NCI-H187 treated with DMSO at 0.1 percent for 48 hours (cell line): ENCODE results near the gene HAGHL.

Experiments used
- DNase-seq: peaks from one replicate; lab custom pipeline; 2025; lab: John Stamatoyannopoulos, UW

HAGHL gene

GRCh38 chr16:721765-722540, 5.0 kb upstream of the HAGHL start:
- no peak for DNase-seq

GRCh38 chr16:722835-723633, 3.9 kb upstream of the HAGHL start:
- DNase-seq: no peak

DNA sequence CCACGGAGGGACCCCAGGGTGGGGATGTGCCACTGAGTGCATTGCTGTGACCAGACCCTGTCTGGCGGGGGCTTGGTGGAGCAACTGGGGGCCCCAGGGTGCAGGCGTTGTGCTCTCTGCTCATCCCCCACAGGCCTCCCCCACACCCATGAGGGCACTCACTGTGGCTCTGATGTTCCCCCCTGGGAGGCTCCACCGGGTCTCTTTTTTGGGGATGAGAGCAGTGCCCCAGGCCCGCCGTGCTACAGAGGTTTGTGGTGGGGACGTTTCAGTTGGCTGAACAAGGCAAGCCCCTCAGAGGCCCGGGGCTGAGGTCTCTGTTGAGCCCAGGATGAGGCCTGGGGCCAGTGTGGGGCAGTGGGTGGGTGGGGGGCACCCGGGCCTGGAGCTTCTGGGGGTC, 3.2 kb upstream of the HAGHL start:
- DNase-seq: no peak

- DNase-seq: no peak
These were observed 2.5 kb upstream of the HAGHL start for GRCh38 chr16:724188-725040.

DNA sequence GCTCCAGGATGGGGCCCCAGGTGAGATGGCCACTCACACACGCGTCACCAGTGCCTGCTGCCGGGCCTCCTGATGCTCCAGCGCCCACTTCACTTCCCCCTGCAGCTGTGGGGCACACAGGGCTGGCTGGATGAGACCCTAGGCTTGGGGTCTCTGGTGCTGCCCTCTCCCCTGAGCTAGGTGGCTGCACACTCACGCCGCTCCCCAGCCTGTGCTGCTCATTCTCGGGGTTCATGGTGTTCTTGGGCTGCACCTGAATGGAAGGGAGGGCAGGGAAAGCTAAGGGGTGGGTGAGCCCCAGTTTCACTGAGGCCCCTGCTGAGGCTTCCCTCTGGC, 1.9 kb upstream of the HAGHL start:
- no peak for DNase-seq

DNA sequence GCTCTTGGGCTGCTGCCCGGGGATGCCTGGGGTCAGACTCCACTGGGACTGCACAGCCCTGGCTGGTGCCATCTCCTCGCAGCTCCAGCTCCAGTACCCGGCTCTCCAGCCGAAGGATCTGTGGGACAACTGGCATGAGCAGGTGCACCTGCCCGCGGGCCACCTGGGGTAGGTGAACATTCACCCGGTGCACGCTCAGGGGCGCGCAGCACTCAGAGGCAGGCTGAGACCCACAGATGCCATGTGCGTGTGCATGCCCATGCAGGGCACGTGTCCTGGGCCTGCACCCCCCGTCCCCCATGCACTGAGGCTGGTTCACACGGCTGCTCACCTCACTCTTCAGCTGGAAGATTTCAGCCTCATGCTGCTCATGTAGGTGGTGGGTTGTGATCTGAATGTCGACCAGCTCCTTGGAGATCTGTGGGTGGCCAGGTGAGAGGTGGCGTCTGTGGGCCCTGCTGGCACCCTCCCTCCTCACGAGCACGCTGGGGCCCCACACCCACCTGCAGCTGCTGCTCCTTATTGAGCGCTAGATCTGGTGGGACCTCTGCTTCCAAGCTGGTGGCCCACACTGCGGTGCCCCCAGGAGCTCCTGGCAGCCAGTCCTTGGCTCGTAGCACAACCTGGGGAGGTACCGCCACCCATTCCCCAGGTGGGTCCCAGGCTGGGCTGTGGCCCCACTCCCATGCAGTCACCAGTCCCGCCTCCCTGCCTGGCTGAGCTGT, 1.3 kb upstream of the HAGHL start:
- DNase-seq: no peak

DNA sequence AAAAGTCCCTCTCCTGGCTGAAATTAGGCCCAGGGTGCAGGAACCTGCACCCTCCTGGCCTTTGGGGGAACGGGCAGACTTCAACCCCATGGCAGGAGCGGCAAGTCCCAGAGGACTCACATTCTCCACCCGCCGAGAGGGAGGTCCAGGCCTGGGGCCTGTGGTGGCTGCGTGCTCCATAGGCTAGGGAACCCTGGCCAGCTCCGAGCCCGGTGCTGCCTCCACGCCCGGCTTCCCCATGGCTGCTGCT, 793 bp upstream of the HAGHL start:
- DNase-seq: no peak

- DNase-seq: no peak
These were observed 528 bp downstream of the HAGHL start for GRCh38 chr16:727291-727977.

DNA sequence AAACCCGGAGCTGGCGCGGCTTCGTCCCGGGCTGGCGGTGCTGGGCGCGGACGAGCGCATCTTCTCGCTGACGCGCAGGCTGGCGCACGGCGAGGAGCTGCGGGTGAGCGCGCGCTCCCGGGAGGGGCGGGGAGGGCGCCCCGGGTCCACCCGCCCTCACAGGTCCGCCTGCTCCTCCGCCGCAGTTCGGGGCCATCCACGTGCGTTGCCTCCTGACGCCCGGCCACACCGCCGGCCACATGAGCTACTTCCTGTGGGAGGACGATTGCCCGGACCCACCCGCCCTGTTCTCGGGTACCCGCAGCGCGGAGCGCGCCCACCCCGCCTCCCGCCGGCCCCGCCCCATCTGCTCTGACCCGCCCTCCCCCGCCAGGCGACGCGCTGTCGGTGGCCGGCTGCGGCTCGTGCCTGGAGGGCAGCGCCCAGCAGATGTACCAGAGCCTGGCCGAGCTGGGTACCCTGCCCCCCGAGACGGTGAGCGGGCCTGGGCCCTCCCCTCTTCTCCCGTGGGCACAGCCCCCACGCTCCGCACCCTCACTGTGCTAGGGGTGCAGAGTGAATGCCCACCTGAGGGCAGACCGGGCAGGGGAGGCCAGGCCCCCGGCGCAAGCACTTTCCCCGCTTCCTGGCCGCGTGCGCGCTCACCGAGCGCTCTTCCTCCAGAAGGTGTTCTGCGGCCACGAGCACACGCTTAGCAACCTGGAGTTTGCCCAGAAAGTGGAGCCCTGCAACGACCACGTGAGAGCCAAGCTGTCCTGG, 1.4 kb downstream of the HAGHL start:
- DNase-seq: no peak

- no peak for DNase-seq
These were observed 2.2 kb downstream of the HAGHL start for GRCh38 chr16:728890-729744.

DNA sequence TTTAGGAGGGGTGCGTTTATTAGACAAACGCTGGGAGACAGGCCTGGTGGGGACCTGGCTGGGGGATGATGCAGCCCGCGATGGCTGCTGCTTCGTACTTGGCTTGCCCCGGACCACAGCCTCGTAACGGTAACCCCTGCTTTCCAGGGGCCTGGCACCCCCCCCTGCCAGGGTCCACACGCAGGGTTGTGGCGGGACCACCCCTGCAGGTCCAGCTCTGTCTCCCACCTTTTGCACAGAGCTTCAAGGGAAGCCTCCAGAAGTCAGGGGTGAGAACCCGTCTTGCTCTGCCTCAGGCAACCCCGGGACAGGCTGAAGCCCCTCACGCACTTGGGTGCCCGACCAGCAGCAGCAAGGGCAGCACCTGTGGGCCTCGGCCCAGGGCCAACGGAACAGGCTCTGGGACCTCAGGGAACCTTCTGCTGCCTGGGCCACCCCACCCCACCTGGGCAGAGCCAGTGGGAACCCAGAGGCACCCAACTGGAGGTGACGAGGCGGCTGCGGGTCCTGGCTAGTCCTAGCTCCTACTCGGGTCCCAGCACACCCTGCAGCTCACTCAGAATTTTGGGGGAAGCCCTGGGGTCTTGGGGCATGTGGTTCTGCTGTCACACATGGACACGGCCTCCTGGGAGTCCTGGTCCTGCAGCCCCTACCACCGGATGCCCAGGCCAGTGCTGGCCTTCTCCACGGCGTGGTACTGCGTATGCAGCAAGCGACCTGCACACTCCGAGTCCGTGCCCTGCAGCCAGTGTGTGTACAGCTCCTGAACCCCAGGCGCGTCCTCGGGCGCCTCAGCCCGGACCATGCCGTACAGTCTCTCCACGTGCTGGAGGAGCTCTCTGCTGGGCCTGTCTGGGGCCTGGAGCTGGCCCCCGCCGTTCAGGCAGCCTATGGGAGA, 3.1 kb downstream of the HAGHL start:
- no peak for DNase-seq

DNA sequence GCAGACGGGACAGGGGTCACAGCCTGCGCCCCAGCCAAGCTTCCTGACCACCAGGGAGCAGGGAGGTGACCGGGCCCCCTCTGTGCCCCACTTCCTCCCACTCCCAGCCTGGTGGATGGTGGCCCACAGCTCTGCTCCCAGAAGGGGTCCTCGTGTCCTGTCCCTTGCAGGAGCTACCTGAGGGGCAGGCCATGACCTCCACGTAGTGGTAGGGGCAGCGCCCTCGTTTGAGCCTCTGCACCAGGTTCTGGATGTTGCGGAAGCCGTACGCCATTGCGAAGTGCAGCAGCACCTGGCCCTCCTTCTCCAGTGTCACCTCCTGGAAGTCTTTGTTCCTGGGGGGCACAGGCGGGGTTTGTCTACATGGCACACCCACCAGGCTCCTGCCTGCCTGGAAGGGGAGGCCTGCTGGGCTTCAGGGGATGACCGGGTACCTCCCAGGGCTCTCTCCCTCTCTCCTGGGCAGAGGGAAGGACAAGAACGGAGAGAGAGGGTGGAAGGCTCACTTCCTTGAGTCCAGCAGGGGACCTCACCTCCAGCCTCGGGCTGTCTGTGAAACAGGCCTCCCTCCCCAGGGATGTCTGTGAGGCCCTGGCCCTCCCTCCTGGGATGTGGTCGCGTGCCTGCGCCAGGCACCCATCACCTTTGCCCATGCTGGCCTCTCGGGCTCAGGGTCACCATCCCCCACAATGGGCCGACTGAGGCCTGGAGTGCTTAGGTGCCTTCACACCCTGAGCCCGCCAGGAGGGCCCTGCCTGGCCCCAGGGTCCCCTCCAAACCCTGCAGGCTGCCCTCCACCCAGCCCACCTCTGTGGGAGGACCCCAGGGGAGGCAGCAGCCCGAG, 4.0 kb downstream of the HAGHL start:
- DNase-seq: no peak

GRCh38 chr16:732332-732731, 5.4 kb downstream of the HAGHL start:
- no peak for DNase-seq

GRCh38 chr16:732936-733335, 6.0 kb downstream of the HAGHL start:
- DNase-seq: no peak

- no peak for DNase-seq
These were observed 6.7 kb downstream of the HAGHL start for GRCh38 chr16:733382-734207.

DNA sequence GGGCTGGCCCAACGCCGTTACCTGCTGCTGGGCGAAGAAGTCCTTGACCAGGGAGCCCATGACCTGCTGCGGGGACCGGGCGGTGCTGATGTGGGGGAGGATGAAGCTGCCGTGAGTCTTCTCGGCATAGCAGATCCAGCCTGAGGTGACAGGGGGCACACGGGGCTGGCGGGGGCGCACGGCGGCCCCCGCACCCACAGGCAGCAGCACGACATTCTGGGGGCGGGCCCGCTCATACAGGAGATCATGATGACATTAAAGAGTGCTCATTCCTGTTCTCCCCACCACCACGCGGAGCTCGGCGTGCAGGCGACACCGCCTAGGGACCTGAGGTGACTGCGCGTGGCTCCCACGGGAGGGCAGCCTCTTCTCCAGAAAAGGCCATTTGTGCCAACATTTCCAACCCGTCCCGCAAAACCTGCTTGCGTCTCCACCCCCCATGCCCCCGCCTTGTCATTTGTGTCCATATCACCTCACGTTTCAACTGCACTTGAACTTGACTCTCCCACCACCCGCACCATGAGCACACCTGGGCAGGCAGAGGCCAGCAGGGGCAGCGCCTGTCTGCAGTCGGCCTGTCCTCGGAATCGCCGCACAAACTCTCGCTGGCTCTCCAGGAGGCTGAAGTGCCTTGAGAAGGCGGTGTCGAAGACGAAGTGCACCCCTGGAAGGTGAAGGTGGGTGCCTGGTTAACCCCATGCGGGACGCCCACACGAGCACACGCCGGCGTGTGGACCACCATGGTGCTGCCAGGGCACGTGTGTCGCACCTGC, 7.5 kb downstream of the HAGHL start:
- DNase-seq: no peak
